WTC11 (cell line): Measurements from ENCODE around the gene ERFL.
"Not testable (repeated sequence)": the region's sequence is repeated elsewhere in the genome, so short reads cannot be mapped to it uniquely, and the experiment has no call there.

ENCODE experiments used
- CREB1 ChIP-seq: sonication (generic); formaldehyde crosslinking; IDR thresholded peaks from 2 replicates; pipeline ENCODE4 v1.8.0; 2023; ENCODE audit warnings: mild to moderate bottlenecking, missing genetic modification reagents
- FOXP1 ChIP-seq: sonication (generic); formaldehyde crosslinking; IDR thresholded peaks from 2 replicates; pipeline ENCODE4 v1.8.0; 2022; ENCODE audit warnings: missing genetic modification reagents, mild to moderate bottlenecking, moderate library complexity, borderline replicate concordance
- NFE2L1 ChIP-seq: sonication (generic); formaldehyde crosslinking; IDR thresholded peaks from 2 replicates; pipeline ENCODE4 v1.8.1; 2023; ENCODE audit warnings: missing genetic modification reagents
- ZNF671 ChIP-seq: fragments of 250-450 bp; sonication (Bioruptor Pico); IDR thresholded peaks from 2 replicates; pipeline ENCODE4 v1.8.0; 2021; ENCODE audit warnings: mild to moderate bottlenecking
- TF ChIP-seq, protein P1 (sequence below): fragments of 200-600 bp; IDR thresholded peaks from 2 replicates; pipeline ENCODE4 v1.8.0; 2022; ENCODE audit warnings: antibody characterized with exemption
- TF ChIP-seq, protein P2 (sequence below): sonication (generic); formaldehyde crosslinking; IDR thresholded peaks from 2 replicates; pipeline ENCODE4 v1.8.0; 2022; ENCODE audit warnings: mild to moderate bottlenecking, missing genetic modification reagents

DNA sequence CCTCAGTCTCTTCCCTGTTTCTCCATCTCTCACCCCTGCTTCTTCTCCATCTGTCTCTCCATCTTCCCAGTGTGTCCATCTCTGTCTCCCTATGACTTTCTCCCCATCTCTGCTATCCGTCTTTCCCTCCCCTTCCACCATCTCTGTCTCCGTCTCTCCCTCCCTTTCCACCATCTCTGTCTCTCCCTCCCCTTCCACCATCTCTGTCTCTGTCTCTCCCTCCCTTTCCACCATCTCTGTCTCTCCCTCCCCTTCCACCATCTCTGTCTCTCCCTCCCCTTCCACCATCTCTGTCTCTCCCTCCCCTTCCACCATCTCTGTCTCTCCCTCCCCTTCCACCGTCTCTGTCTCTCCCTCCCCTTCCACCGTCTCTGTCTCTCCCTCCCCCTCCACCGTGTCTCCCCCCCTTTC lies 13.8 kb downstream of the ERFL start:
- TF ChIP-seq NFE2L1, FOXP1, CREB1, ZNF671 (CRISPR knock-in tag): not testable (repeated sequence)
- TF ChIP-seq, protein P1, sequence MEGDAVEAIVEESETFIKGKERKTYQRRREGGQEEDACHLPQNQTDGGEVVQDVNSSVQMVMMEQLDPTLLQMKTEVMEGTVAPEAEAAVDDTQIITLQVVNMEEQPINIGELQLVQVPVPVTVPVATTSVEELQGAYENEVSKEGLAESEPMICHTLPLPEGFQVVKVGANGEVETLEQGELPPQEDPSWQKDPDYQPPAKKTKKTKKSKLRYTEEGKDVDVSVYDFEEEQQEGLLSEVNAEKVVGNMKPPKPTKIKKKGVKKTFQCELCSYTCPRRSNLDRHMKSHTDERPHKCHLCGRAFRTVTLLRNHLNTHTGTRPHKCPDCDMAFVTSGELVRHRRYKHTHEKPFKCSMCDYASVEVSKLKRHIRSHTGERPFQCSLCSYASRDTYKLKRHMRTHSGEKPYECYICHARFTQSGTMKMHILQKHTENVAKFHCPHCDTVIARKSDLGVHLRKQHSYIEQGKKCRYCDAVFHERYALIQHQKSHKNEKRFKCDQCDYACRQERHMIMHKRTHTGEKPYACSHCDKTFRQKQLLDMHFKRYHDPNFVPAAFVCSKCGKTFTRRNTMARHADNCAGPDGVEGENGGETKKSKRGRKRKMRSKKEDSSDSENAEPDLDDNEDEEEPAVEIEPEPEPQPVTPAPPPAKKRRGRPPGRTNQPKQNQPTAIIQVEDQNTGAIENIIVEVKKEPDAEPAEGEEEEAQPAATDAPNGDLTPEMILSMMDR, result not testable (repeated sequence)
- TF ChIP-seq, protein P2, sequence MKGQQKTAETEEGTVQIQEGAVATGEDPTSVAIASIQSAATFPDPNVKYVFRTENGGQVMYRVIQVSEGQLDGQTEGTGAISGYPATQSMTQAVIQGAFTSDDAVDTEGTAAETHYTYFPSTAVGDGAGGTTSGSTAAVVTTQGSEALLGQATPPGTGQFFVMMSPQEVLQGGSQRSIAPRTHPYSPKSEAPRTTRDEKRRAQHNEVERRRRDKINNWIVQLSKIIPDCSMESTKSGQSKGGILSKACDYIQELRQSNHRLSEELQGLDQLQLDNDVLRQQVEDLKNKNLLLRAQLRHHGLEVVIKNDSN (CRISPR knock-in tag), result not testable (repeated sequence)
